CD14-positive monocyte (primary cell): ENCODE data around the gene CRAT. TPM values are rescaled to one million over a fixed set of nuclear protein-coding genes. Genes with fewer than 3 reads are reported as not detected.
A peak's percentile ranks its signal among the peaks of the same experiment; 100 is the strongest.

ENCODE experiments used
- DNase-seq, 3 donors: peaks; one replicate each; pipeline ENCODE4 v3.0.0-alpha.2; 2011 to 2022
- H2AFZ ChIP-seq: 2 replicates; pipeline ENCODE4 v1.6.0; 2012; ENCODE audit warnings: mild to moderate bottlenecking, low read depth, low read length, inconsistent platforms; ENCODE audit not compliant: insufficient read depth, poor library complexity, severe bottlenecking
- H3K27ac ChIP-seq, 2 donors: 1 replicate in 1 of 2; 2 replicates in 1 of 2; pipeline ENCODE4 v1.5.1; 2012 to 2013; ENCODE audit warnings: low read length in 2 of 2, control low read depth in 1 of 2, inconsistent platforms in 1 of 2, low read depth in 1 of 2, mild to moderate bottlenecking in 1 of 2
- H3K27me3 ChIP-seq, 2 donors: one replicate each; pipeline versions ENCODE4 v1.6.0 to v1.6.1; 2011 to 2013; ENCODE audit warnings: low read length in 2 of 2; ENCODE audit not compliant: control insufficient read depth in 2 of 2, insufficient read depth in 2 of 2
- H3K36me3 ChIP-seq, 2 donors: replicated peaks in 1 of 2; 1 replicate in 1 of 2; 2 replicates in 1 of 2; pipeline versions ENCODE4 v1.5.1 to v1.6.1; 2012 to 2013; ENCODE audit warnings: low read length in 2 of 2, control low read depth in 1 of 2, inconsistent platforms in 1 of 2, mild to moderate bottlenecking in 1 of 2; ENCODE audit not compliant: insufficient read depth in 2 of 2, control insufficient read depth in 1 of 2
- H3K4me1 ChIP-seq, 2 donors: 1 replicate in 1 of 2; 2 replicates in 1 of 2; pipeline versions ENCODE4 v1.5.1 to v1.6.1; 2012 to 2013; ENCODE audit warnings: low read length in 2 of 2, control low read depth in 1 of 2, inconsistent platforms in 1 of 2, mild to moderate bottlenecking in 1 of 2, moderate library complexity in 1 of 2; ENCODE audit not compliant: insufficient read depth in 2 of 2, control insufficient read depth in 1 of 2
- H3K4me2 ChIP-seq: replicated peaks from 2 replicates; pipeline ENCODE3; 2012; ENCODE audit warnings: low read length, moderate library complexity, mild to moderate bottlenecking; ENCODE audit not compliant: poor library complexity, severe bottlenecking; ENCODE audit errors: extremely low read depth
- H3K4me3 ChIP-seq, 3 experiments: fragments of 200-600 bp in 1 of 3; sonication (generic) in 1 of 3; replicated peaks in 1 of 3; 1 replicate in 2 of 3; 2 replicates in 1 of 3; pipeline ENCODE4 v1.5.1; 2011 to 2013; ENCODE audit warnings: low read length in 3 of 3, mild to moderate bottlenecking in 3 of 3, control low read depth in 2 of 3, low read depth in 2 of 3, inconsistent platforms in 1 of 3, moderate library complexity in 1 of 3
- H3K79me2 ChIP-seq: 2 replicates; pipeline ENCODE4 v1.6.0; 2012; ENCODE audit warnings: mild to moderate bottlenecking, control low read depth, inconsistent platforms, low read length, moderate library complexity; ENCODE audit not compliant: insufficient read depth
- H3K9ac ChIP-seq: 2 replicates; pipeline ENCODE4 v1.6.0; 2017; ENCODE audit warnings: low read length, mild to moderate bottlenecking; ENCODE audit not compliant: insufficient read depth, poor library complexity, severe bottlenecking
- H3K9me3 ChIP-seq, 2 donors: replicated peaks in 1 of 2; 1 replicate in 1 of 2; 2 replicates in 1 of 2; pipeline versions ENCODE4 v1.5.1 to v1.6.1; 2012 to 2013; ENCODE audit warnings: low read length in 2 of 2, control low read depth in 1 of 2; ENCODE audit not compliant: control insufficient read depth in 1 of 2, insufficient read depth in 1 of 2
- H4K20me1 ChIP-seq: 2 replicates; pipeline ENCODE4 v1.6.0; 2012; ENCODE audit warnings: mild to moderate bottlenecking, low read length, control low read depth, moderate library complexity; ENCODE audit not compliant: insufficient read depth
- H3K27ac Mint-ChIP-seq, 7 donors: one replicate each; pipeline ENCODE4 v1.8.0; 2020; ENCODE audit warnings: mild to moderate bottlenecking in 7 of 7, mixed read lengths in 7 of 7, moderate library complexity in 6 of 7, inconsistent platforms in 2 of 7
- H3K27me3 Mint-ChIP-seq, 3 donors: one replicate each; pipeline ENCODE4 v1.8.0; 2021 to 2022; ENCODE audit warnings: low read depth in 3 of 3, mild to moderate bottlenecking in 3 of 3, mixed read lengths in 3 of 3, moderate library complexity in 3 of 3, inconsistent platforms in 1 of 3
- H3K36me3 Mint-ChIP-seq, 2 donors: one replicate each; pipeline ENCODE4 v1.8.0; 2020; ENCODE audit warnings: mixed read lengths in 2 of 2, inconsistent platforms in 1 of 2, mild to moderate bottlenecking in 1 of 2
- H3K4me1 Mint-ChIP-seq: one replicate; pipeline ENCODE4 v1.8.0; 2020; ENCODE audit warnings: mild to moderate bottlenecking, mixed read lengths
- H3K4me3 Mint-ChIP-seq, 2 donors: one replicate each; pipeline ENCODE4 v1.8.0; 2020; ENCODE audit warnings: mild to moderate bottlenecking in 2 of 2, mixed read lengths in 2 of 2, moderate library complexity in 1 of 2
- H3K9me3 Mint-ChIP-seq, 7 donors: one replicate each; pipeline ENCODE4 v1.8.0; 2020 to 2022; ENCODE audit warnings: mixed read lengths in 7 of 7, mild to moderate bottlenecking in 6 of 7, moderate library complexity in 6 of 7, inconsistent platforms in 2 of 7
- CTCF ChIP-seq: fragments of 200-600 bp; IDR thresholded peaks from one replicate; pipeline ENCODE4 v1.8.0; 2022; ENCODE audit warnings: antibody characterized with exemption, mild to moderate bottlenecking
- WGBS: methylation state at CpG from one replicate; pipeline ENCODE4 v1.1.5; 2013; ENCODE audit warnings: missing lambda C conversion rate; ENCODE audit not compliant: insufficient coverage; 5-methylcytosine and 5-hydroxymethylcytosine counted together
- intact Hi-C, 2 donors: fragments of 100-400 bp; cut with micrococcal nuclease; formaldehyde crosslinking; loops; one replicate each; pipeline versions ENCODE4 v1.15.0 to v1.15.1; 2023
- polyA plus RNA-seq, 3 donors: library from polyadenylated mRNA; depleted of rRNA in 1 of 3; unstranded in 2 of 3; stranded (reverse) in 1 of 3; fragments of 300-500 nt in 2 of 3; fragments of >200 nt in 1 of 3; fragmentation: Illumina TruSeq in 2 of 3; gene quantifications; 1 replicate in 2 of 3; 2 replicates in 1 of 3; pipeline ENCODE4 v1.2.3, GENCODE V29; 2012 to 2021

CRAT gene
- polyA plus RNA-seq, 3 donors = 12.2 to 19.4 (median 15.0) TPM

- TF ChIP-seq CTCF = no peak
- Histone ChIP-seq H2AFZ (no peak overlapping the region), H3K9ac (no peak overlapping the region), H3K4me1 (no peaks in the 10 kb centered on the region), H3K36me3 (peaks cover 41 to 70% of the 10 kb centered on the region in 2 donors), H3K27me3 (no peaks in the 10 kb centered on the region), H3K27ac (no peak overlapping the region), H4K20me1 (no peaks in the 10 kb centered on the region), H3K4me2 (no peak overlapping the region), H3K79me2 (no peaks in the 10 kb centered on the region), H3K9me3 (no peaks in the 10 kb centered on the region), H3K4me3 (no peak overlapping the region)
- H3K27me3 Mint-ChIP-seq = peaks cover 0 to 4% (median 1%) of the 10 kb centered on the region in 3 donors
- intact Hi-C loops = no loop called here
- H3K36me3 Mint-ChIP-seq = peaks cover 59 to 67% of the 10 kb centered on the region in 2 donors
- H3K4me1 Mint-ChIP-seq = no peaks in the 10 kb centered on the region
- 92% methylated on average over 14 of the region's 18 CpGs for whole genome bisulfite sequencing
- no peak overlapping the region for H3K4me3 Mint-ChIP-seq
- H3K9me3 Mint-ChIP-seq = peaks cover 0 to 2% (median 0%) of the 10 kb centered on the region in 7 donors
- peak overlapping the region in 1 of 7 donors; percentile 31 for H3K27ac Mint-ChIP-seq
- no peak for DNase-seq
Observed at GRCh38 chr9:129150672-129151211, 40.1 kb upstream of the CRAT start.

- no peaks in the 10 kb centered on the region for H3K4me1 Mint-ChIP-seq
- Histone ChIP-seq H3K27ac (no peak overlapping the region), H3K4me3 (no peak overlapping the region), H3K9ac (no peak overlapping the region), H3K9me3 (no peaks in the 10 kb centered on the region), H3K27me3 (no peaks in the 10 kb centered on the region), H3K4me1 (no peaks in the 10 kb centered on the region), H4K20me1 (no peaks in the 10 kb centered on the region), H3K36me3 (peaks cover 46 to 76% of the 10 kb centered on the region in 2 donors), H3K79me2 (no peaks in the 10 kb centered on the region), H3K4me2 (no peak overlapping the region), H2AFZ (no peak overlapping the region)
- intact Hi-C loops = no loop called here
- H3K4me3 Mint-ChIP-seq = no peak overlapping the region
- 82% methylated on average over 10 of the region's 10 CpGs for WGBS
- DNase-seq = no peak
- peaks cover 0 to 2% (median 0%) of the 10 kb centered on the region in 7 donors for H3K9me3 Mint-ChIP-seq
- H3K27me3 Mint-ChIP-seq = peaks cover 0 to 4% (median 1%) of the 10 kb centered on the region in 3 donors
- no peak for TF ChIP-seq CTCF
- peak overlapping the region in 4 of 7 donors; percentile 17 to 64 (median 34) for H3K27ac Mint-ChIP-seq
- peaks cover 57 to 63% of the 10 kb centered on the region in 2 donors for H3K36me3 Mint-ChIP-seq
Observed at GRCh38 chr9:129150122-129150521, 39.5 kb upstream of the CRAT start.
